GM23338 (cell line): Measurements from ENCODE around the gene SLC15A4. TPM values are rescaled to one million over a fixed set of nuclear protein-coding genes. Genes with fewer than 3 reads are reported as not detected.
A peak's percentile ranks its signal among the peaks of the same experiment; 100 is the strongest.

Source experiments
- ATAC-seq: fragments of 200-7000 bp; cut with Tn5 transposase; 3 replicates; pipeline ENCODE4 v1.9.1; 2020
- DNase-seq: peaks from one replicate; pipeline ENCODE4 v3.0.0-alpha.2; 2015; ENCODE audit warnings: low spot score
- H2AFZ ChIP-seq: fragments of 200-600 bp; sonication (generic); 2 replicates; pipeline ENCODE4 v1.8.0; 2016; ENCODE audit warnings: antibody characterized with exemption, mild to moderate bottlenecking, moderate library complexity
- H3F3A ChIP-seq: fragments of 200-600 bp; sonication (generic); replicated peaks from 2 replicates; pipeline ENCODE4 v1.8.0; 2017; ENCODE audit warnings: antibody characterized with exemption, mixed run types, low read depth
- H3K27ac ChIP-seq: fragments of 200-600 bp; sonication (generic); 2 replicates; pipeline ENCODE4 v1.6.1; 2016; ENCODE audit warnings: low read depth
- H3K27me3 ChIP-seq: fragments of 200-600 bp; sonication (generic); 2 replicates; pipeline ENCODE4 v1.8.0; 2016; ENCODE audit warnings: mild to moderate bottlenecking, mixed run types, moderate library complexity; ENCODE audit not compliant: insufficient read depth
- H3K36me3 ChIP-seq: fragments of 200-600 bp; sonication (generic); 2 replicates; pipeline ENCODE4 v1.8.0; 2016; ENCODE audit warnings: mild to moderate bottlenecking; ENCODE audit not compliant: insufficient read depth
- H3K4me1 ChIP-seq: fragments of 200-600 bp; sonication (generic); 2 replicates; pipeline ENCODE4 v1.8.0; 2016; ENCODE audit warnings: mild to moderate bottlenecking, moderate library complexity; ENCODE audit not compliant: insufficient read depth
- H3K4me2 ChIP-seq: fragments of 200-600 bp; sonication (generic); 2 replicates; pipeline ENCODE4 v1.7.1; 2017; ENCODE audit warnings: mixed run types
- H3K4me3 ChIP-seq: fragments of 200-600 bp; sonication (generic); 2 replicates; pipeline ENCODE4 v1.6.1; 2016; ENCODE audit warnings: mixed run types
- H3K79me2 ChIP-seq: fragments of 200-600 bp; sonication (generic); replicated peaks from 2 replicates; pipeline ENCODE4 v1.8.0; 2017; ENCODE audit warnings: mild to moderate bottlenecking; ENCODE audit not compliant: insufficient read depth
- H3K9me2 ChIP-seq: fragments of 200-600 bp; sonication (generic); 2 replicates; pipeline ENCODE4 v1.8.0; 2017; ENCODE audit not compliant: insufficient read depth
- H4K20me1 ChIP-seq: fragments of 200-600 bp; sonication (generic); replicated peaks from 2 replicates; pipeline ENCODE4 v1.8.0; 2017; ENCODE audit warnings: mild to moderate bottlenecking; ENCODE audit not compliant: insufficient read depth
- H3K27ac Mint-ChIP-seq: 2 replicates; pipeline ENCODE4 v1.8.0; 2020; ENCODE audit warnings: inconsistent platforms, mild to moderate bottlenecking, moderate library complexity, mixed read lengths
- H3K27me3 Mint-ChIP-seq: 3 replicates; pipeline ENCODE4 v1.8.0; 2022; ENCODE audit warnings: low read depth, mild to moderate bottlenecking, moderate library complexity, mixed read lengths, inconsistent platforms; ENCODE audit not compliant: insufficient read depth, poor library complexity
- H3K36me3 Mint-ChIP-seq: 3 replicates; pipeline ENCODE4 v1.8.0; 2021; ENCODE audit warnings: low read depth, mild to moderate bottlenecking, inconsistent platforms, moderate library complexity, mixed read lengths
- H3K4me1 Mint-ChIP-seq: 3 replicates; pipeline ENCODE4 v1.8.0; 2020; ENCODE audit warnings: mild to moderate bottlenecking, inconsistent platforms, mixed read lengths
- H3K4me3 Mint-ChIP-seq: 3 replicates; pipeline ENCODE4 v1.8.0; 2021; ENCODE audit warnings: moderate library complexity, mild to moderate bottlenecking, inconsistent platforms, mixed read lengths
- H3K9me3 Mint-ChIP-seq: 3 replicates; pipeline ENCODE4 v1.8.0; 2020; ENCODE audit warnings: moderate library complexity, mild to moderate bottlenecking, inconsistent platforms, mixed read lengths
- CREB1 ChIP-seq: fragments of 250-450 bp; sonication (Bioruptor Pico); IDR thresholded peaks from 2 replicates; pipeline ENCODE4 v1.5.0; 2020; ENCODE audit warnings: low read depth, mild to moderate bottlenecking, moderate library complexity
- EZH2phosphoT487 ChIP-seq: fragments of 200-600 bp; sonication (generic); IDR thresholded peaks from one replicate; pipeline ENCODE4 v1.8.1; 2018; ENCODE audit warnings: antibody characterized with exemption; ENCODE audit not compliant: unreplicated experiment
- POLR2AphosphoS5 ChIP-seq: IDR thresholded peaks from 2 replicates; pipeline ENCODE4 v1.6.1; 2016; ENCODE audit warnings: antibody characterized with exemption, low read depth
- ZNF114 ChIP-seq: fragments of 250-450 bp; sonication (Bioruptor Pico); IDR thresholded peaks from 2 replicates; pipeline ENCODE4 v1.5.0; 2020; ENCODE audit warnings: mild to moderate bottlenecking, moderate library complexity
- ZNF331 ChIP-seq: fragments of 250-450 bp; sonication (Bioruptor Pico); IDR thresholded peaks from 2 replicates; pipeline ENCODE4 v1.5.0; 2020; ENCODE audit warnings: low read depth, mild to moderate bottlenecking, moderate library complexity
- long read RNA-seq: library from polyadenylated mRNA; unstranded; transcript quantifications from one replicate; pipeline ENCODE4 v2.0.0, GENCODE V29; 2020; ENCODE audit not compliant: unreplicated experiment
- polyA plus RNA-seq: library from polyadenylated mRNA; unstranded; fragments of >200 nt; fragmentation: Nextera tagmentation; extraction: Ambion mirVana; gene quantifications from 2 replicates; pipeline ENCODE4 v1.2.1, GENCODE V29; 2016
- total RNA-seq: library from RNA; depleted of rRNA; stranded (reverse); fragments of >200 nt; shearing (Covaris generic); gene quantifications from 2 replicates; pipeline ENCODE4 v1.2.3, GENCODE V29; 2014; rRNA removed
- TF ChIP-seq, protein P1 (sequence below): IDR thresholded peaks from one replicate; pipeline ENCODE4 v1.6.1; 2018; ENCODE audit warnings: antibody characterized with exemption; ENCODE audit not compliant: unreplicated experiment
- TF ChIP-seq, protein P2 (sequence below): fragments of 250-450 bp; sonication (Bioruptor Pico); IDR thresholded peaks from 2 replicates; pipeline ENCODE4 v1.5.0; 2020; ENCODE audit warnings: mild to moderate bottlenecking, moderate library complexity

The SLC15A4 gene
- total RNA-seq, result 27.1 and 30.3 TPM in 2 replicates
- polyA plus RNA-seq, result 6.7 and 7.7 TPM in 2 replicates
- long read RNA-seq, partial matches to known transcripts, result 0 of 1 reads
- long read RNA-seq, other reads (novel, unspliced or antisense), result 1 of 1 reads

DNA sequence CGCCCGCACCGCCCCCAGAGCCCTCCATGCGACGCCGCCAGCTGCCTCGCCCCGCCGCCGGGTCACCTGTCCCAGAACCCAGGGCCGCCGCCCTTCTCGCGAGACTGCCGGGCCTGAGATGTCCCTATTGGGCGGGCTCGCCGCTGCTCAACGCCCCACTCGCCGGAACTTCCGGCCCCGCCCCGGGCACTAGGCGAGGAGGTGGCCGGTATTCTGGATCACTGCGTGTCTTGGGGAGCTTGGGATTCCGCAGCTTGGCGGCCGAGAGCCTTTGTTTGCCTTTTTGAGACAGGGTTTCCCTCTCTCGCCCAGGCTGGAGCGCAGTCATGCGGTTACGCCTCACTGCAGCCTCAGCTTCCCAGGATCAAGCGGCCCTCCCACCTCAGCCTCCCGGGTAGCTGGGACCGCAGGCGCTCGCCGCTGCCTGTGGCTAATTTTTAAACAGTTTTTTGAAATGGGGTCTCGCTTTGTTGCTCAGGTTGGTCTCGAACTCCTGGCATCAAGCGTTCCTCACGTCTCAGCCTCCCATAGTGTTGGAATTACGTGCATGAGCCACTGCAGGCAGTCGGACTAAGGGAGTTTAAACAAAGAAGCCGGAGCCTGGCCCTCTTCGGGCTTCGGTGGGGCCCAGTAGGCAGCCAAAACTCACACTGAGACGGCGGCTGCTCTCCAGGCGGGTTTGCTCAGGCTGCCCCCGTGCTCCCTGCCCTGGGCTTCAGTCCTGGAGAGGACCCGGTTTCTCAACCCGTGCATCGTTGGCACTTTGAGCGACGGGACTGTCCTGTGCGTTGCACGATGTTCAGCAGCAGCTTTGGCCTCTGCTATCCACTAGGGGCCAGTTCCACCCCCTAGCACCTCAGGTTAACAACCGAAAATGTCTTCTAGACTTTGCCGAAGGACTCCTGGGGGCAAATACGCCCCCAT is at the start of gene SLC15A4:
Gene SLC15A4, minus strand, starts transcription at position 43 of the 924 bp plus-strand sequence. Its CDS starts 15 bp downstream, at position 28.
- peaks cover 5% of the 10 kb centered on the region; the same call in 1 of the 2 replicates for H3K4me1 ChIP-seq
- H3K36me3 Mint-ChIP-seq, result peaks cover 36% of the 10 kb centered on the region

DNA sequence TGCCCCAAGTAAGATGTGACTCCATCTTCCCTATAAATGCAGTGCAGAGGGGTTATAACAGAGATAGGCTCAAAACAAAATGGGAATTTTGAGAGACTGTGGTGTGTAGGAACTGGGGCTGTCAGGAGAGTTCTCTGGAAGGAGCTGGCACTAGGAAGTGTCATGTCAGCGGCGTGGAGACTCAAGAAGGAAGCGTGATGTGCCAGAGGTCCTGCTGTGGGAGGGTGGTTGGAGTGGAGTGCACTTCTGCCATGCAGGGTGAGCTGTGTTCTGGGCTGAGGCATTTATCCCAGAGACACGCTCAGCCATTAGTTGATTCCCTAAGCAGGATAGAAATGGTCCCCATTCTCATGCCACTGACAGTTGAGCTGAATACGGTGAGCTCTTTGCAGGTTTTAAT is 48.5 kb upstream of the SLC15A4 start:
- no peak overlapping the region for H3K4me3 ChIP-seq
- no peak overlapping the region for H2AFZ ChIP-seq
- DNase-seq (no peak), ATAC-seq (no peak)
- Mint-ChIP-seq H3K27ac (no peak overlapping the region), H3K27me3 (peaks cover 3% of the 10 kb centered on the region), H3K4me1 (no peaks in the 10 kb centered on the region), H3K9me3 (peaks cover 89% of the 10 kb centered on the region), H3K4me3 (no peak overlapping the region), H3K36me3 (peaks cover 53% of the 10 kb centered on the region)
- H3K36me3 ChIP-seq, result peaks cover 9% of the 10 kb centered on the region
- no peaks in the 10 kb centered on the region for H3K27me3 ChIP-seq
- H3K27ac ChIP-seq, result no peak overlapping the region
- H3F3A ChIP-seq, result no peaks in the 10 kb centered on the region
- H3K9me2 ChIP-seq, result no peaks in the 10 kb centered on the region
- H3K79me2 ChIP-seq, result no peaks in the 10 kb centered on the region
- H3K4me1 ChIP-seq, result no peaks in the 10 kb centered on the region
- H3K4me2 ChIP-seq, result no peak overlapping the region
- no peaks in the 10 kb centered on the region for H4K20me1 ChIP-seq
- TF ChIP-seq EZH2phosphoT487 (no peak), ZNF331 (CRISPR knock-in tag) (no peak), POLR2AphosphoS5 (no peak), CREB1 (CRISPR knock-in tag) (no peak)
- TF ChIP-seq, protein P1, sequence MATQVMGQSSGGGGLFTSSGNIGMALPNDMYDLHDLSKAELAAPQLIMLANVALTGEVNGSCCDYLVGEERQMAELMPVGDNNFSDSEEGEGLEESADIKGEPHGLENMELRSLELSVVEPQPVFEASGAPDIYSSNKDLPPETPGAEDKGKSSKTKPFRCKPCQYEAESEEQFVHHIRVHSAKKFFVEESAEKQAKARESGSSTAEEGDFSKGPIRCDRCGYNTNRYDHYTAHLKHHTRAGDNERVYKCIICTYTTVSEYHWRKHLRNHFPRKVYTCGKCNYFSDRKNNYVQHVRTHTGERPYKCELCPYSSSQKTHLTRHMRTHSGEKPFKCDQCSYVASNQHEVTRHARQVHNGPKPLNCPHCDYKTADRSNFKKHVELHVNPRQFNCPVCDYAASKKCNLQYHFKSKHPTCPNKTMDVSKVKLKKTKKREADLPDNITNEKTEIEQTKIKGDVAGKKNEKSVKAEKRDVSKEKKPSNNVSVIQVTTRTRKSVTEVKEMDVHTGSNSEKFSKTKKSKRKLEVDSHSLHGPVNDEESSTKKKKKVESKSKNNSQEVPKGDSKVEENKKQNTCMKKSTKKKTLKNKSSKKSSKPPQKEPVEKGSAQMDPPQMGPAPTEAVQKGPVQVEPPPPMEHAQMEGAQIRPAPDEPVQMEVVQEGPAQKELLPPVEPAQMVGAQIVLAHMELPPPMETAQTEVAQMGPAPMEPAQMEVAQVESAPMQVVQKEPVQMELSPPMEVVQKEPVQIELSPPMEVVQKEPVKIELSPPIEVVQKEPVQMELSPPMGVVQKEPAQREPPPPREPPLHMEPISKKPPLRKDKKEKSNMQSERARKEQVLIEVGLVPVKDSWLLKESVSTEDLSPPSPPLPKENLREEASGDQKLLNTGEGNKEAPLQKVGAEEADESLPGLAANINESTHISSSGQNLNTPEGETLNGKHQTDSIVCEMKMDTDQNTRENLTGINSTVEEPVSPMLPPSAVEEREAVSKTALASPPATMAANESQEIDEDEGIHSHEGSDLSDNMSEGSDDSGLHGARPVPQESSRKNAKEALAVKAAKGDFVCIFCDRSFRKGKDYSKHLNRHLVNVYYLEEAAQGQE, result no peak
- TF ChIP-seq, protein P2, sequence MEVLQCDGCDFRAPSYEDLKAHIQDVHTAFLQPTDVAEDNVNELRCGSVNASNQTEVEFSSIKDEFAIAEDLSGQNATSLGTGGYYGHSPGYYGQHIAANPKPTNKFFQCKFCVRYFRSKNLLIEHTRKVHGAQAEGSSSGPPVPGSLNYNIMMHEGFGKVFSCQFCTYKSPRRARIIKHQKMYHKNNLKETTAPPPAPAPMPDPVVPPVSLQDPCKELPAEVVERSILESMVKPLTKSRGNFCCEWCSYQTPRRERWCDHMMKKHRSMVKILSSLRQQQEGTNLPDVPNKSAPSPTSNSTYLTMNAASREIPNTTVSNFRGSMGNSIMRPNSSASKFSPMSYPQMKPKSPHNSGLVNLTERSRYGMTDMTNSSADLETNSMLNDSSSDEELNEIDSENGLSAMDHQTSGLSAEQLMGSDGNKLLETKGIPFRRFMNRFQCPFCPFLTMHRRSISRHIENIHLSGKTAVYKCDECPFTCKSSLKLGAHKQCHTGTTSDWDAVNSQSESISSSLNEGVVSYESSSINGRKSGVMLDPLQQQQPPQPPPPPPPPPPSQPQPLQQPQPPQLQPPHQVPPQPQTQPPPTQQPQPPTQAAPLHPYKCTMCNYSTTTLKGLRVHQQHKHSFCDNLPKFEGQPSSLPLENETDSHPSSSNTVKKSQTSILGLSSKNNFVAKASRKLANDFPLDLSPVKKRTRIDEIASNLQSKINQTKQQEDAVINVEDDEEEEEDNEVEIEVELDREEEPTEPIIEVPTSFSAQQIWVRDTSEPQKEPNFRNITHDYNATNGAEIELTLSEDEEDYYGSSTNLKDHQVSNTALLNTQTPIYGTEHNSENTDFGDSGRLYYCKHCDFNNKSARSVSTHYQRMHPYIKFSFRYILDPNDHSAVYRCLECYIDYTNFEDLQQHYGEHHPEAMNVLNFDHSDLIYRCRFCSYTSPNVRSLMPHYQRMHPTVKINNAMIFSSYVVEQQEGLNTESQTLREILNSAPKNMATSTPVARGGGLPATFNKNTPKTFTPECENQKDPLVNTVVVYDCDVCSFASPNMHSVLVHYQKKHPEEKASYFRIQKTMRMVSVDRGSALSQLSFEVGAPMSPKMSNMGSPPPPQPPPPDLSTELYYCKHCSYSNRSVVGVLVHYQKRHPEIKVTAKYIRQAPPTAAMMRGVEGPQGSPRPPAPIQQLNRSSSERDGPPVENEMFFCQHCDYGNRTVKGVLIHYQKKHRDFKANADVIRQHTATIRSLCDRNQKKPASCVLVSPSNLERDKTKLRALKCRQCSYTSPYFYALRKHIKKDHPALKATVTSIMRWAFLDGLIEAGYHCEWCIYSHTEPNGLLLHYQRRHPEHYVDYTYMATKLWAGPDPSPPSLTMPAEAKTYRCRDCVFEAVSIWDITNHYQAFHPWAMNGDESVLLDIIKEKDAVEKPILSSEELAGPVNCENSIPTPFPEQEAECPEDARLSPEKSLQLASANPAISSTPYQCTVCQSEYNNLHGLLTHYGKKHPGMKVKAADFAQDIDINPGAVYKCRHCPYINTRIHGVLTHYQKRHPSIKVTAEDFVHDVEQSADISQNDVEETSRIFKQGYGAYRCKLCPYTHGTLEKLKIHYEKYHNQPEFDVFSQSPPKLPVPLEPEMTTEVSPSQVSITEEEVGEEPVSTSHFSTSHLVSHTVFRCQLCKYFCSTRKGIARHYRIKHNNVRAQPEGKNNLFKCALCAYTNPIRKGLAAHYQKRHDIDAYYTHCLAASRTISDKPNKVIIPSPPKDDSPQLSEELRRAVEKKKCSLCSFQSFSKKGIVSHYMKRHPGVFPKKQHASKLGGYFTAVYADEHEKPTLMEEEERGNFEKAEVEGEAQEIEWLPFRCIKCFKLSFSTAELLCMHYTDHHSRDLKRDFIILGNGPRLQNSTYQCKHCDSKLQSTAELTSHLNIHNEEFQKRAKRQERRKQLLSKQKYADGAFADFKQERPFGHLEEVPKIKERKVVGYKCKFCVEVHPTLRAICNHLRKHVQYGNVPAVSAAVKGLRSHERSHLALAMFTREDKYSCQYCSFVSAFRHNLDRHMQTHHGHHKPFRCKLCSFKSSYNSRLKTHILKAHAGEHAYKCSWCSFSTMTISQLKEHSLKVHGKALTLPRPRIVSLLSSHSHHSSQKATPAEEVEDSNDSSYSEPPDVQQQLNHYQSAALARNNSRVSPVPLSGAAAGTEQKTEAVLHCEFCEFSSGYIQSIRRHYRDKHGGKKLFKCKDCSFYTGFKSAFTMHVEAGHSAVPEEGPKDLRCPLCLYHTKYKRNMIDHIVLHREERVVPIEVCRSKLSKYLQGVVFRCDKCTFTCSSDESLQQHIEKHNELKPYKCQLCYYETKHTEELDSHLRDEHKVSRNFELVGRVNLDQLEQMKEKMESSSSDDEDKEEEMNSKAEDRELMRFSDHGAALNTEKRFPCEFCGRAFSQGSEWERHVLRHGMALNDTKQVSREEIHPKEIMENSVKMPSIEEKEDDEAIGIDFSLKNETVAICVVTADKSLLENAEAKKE, result no peak

More for the DNA sequence above, at the start of gene SLC15A4:
- peak within 1 kb of the TSS; percentile 85 for H3K4me2 ChIP-seq
- H3K4me3 ChIP-seq, result peak within 1 kb of the TSS; percentile 72
- TF ChIP-seq ZNF331 (CRISPR knock-in tag) (no peak), ZNF114 (no peak), POLR2AphosphoS5 (peak; percentile 74)
- peaks cover 40% of the 10 kb centered on the region for H3K79me2 ChIP-seq
- H3K27me3 Mint-ChIP-seq, result no peaks in the 10 kb centered on the region
- DNase-seq, result peak; percentile 90
- peaks cover 70% of the 10 kb centered on the region for H3K9me3 Mint-ChIP-seq
- peak; percentile 89 for ATAC-seq
- H3F3A ChIP-seq, result no peaks in the 10 kb centered on the region
- H3K4me3 Mint-ChIP-seq, result peak within 1 kb of the TSS; percentile 81
- peak within 1 kb of the TSS; percentile 97 for H3K27ac Mint-ChIP-seq
- no peaks in the 10 kb centered on the region for H3K9me2 ChIP-seq
- peaks cover 4% of the 10 kb centered on the region; the same call in 1 of the 2 replicates for H4K20me1 ChIP-seq
- no peak within 1 kb of the TSS for H2AFZ ChIP-seq
- H3K4me1 Mint-ChIP-seq, result peaks cover 22% of the 10 kb centered on the region
- H3K27me3 ChIP-seq, result no peaks in the 10 kb centered on the region
- no peaks in the 10 kb centered on the region; the same call in 1 of the 2 replicates for H3K36me3 ChIP-seq
- H3K27ac ChIP-seq, result peak within 1 kb of the TSS; percentile 90
